Medulla oblongata (tissue), 1 donor: ENCODE data around the gene NSD1.

Experiments
- DNase-seq: peaks from one replicate; pipeline ENCODE4 v3.0.0-alpha.2; 2015; ENCODE audit errors: extremely low spot score

NSD1 gene

GRCh38 chr5:177349762-177350161, 216.2 kb downstream of the NSD1 start:
- no peak for DNase-seq
